NB4 (cell line): ENCODE data around the gene TOX3.

ENCODE experiments used
- DNase-seq: peaks from one replicate; pipeline ENCODE4 v3.0.0; 2010; ENCODE audit warnings: low read depth
- H3K4me3 ChIP-seq: one replicate; pipeline ENCODE4 v1.5.1; 2011; ENCODE audit warnings: mild to moderate bottlenecking, low read depth, low read length, moderate library complexity
- MYC ChIP-seq: IDR thresholded peaks from 2 replicates; pipeline ENCODE4 v1.6.1; 2011; ENCODE audit warnings: low read depth, low read length
- POLR2A ChIP-seq: IDR thresholded peaks from 2 replicates; pipeline ENCODE4 v1.6.1; 2011; ENCODE audit warnings: mild to moderate bottlenecking; ENCODE audit not compliant: insufficient read length; ENCODE audit errors: extremely low read depth
- TF ChIP-seq, protein P1 (sequence below): IDR thresholded peaks from 2 replicates; pipeline ENCODE4 v1.6.1; 2011; ENCODE audit warnings: low read depth, low read length
- TF ChIP-seq, protein P2 (sequence below): IDR thresholded peaks from one replicate; pipeline ENCODE4 v1.5.1; 2012; ENCODE audit warnings: low read depth, low read length

TOX3 gene

DNA sequence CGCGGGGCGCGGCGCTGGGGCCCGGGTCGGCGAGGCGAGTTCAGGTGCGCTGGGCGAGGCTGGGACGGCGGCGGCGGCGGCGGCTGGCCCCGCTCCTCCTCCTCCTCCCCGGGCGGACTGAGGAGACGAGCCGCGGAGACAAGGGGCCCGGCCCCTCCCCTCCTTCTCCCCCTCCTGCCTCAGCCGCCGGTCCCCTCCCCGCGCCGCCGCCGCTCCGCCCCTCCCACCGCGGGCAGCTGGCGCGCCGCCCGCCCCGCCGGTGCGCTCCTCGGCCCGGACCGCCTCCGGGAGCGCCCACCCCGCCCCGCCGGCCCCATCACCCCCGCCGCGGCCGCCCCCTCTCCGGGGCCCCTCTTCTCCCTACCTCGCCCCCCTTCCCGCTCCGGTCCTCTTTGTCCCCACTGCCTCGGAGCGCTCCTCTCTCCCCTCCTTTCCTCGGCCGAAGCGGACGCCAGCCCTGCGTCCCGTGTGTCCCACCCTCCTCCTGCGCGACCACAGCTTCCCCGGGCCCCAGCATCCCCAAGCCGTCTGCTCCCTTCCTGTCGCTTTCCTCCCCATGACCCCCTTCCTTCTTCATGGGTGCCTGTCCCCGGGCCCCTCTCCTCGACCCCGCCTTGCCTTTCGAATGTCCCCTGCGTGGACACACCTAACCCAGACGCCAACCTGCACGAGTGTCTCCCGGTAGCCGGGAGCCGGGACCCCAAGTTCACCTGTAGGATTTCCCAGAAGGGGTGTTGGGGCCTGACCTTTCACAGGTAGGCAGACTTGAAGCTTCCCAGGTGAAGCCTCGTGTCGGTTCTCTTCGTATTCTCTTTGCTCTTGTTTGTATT is at the start of gene TOX3:
TOX3 (minus strand) TSS at position 140 of the 830 bp plus-strand sequence. CDS start 420 bp downstream, outside the sequence.
- no peak within 1 kb of the TSS for H3K4me3 ChIP-seq
- TF ChIP-seq POLR2A, result no peak
- no peak for TF ChIP-seq MYC
- TF ChIP-seq, protein P1, sequence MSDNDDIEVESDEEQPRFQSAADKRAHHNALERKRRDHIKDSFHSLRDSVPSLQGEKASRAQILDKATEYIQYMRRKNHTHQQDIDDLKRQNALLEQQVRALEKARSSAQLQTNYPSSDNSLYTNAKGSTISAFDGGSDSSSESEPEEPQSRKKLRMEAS, result no peak
- TF ChIP-seq, protein P2, sequence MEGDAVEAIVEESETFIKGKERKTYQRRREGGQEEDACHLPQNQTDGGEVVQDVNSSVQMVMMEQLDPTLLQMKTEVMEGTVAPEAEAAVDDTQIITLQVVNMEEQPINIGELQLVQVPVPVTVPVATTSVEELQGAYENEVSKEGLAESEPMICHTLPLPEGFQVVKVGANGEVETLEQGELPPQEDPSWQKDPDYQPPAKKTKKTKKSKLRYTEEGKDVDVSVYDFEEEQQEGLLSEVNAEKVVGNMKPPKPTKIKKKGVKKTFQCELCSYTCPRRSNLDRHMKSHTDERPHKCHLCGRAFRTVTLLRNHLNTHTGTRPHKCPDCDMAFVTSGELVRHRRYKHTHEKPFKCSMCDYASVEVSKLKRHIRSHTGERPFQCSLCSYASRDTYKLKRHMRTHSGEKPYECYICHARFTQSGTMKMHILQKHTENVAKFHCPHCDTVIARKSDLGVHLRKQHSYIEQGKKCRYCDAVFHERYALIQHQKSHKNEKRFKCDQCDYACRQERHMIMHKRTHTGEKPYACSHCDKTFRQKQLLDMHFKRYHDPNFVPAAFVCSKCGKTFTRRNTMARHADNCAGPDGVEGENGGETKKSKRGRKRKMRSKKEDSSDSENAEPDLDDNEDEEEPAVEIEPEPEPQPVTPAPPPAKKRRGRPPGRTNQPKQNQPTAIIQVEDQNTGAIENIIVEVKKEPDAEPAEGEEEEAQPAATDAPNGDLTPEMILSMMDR, result no peak
- DNase-seq, result no peak

DNA sequence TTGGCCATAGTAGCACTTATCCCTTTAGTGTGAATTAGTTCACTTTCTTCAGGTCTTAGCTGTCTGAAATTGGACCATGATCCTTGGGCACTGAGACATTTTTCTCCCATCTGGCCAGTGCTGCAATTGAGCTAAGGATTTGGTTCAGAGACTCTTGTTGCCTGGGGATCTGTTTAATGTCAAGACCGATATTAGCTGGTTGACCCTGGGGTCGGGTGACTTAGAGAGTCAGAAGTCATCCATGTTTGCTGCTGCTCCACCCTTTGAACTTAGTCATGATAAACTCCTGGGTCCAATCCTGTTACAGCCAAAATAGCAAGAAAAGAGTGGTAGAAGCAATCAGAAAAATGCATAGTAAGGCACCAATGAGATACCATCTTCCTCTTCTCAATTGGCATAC is 45.8 kb upstream of the TOX3 start:
- H3K4me3 ChIP-seq, result no peak overlapping the region
- TF ChIP-seq, protein P1, result no peak
- TF ChIP-seq POLR2A (no peak), MYC (no peak)
- TF ChIP-seq, protein P2, result no peak
- DNase-seq, result no peak

DNA sequence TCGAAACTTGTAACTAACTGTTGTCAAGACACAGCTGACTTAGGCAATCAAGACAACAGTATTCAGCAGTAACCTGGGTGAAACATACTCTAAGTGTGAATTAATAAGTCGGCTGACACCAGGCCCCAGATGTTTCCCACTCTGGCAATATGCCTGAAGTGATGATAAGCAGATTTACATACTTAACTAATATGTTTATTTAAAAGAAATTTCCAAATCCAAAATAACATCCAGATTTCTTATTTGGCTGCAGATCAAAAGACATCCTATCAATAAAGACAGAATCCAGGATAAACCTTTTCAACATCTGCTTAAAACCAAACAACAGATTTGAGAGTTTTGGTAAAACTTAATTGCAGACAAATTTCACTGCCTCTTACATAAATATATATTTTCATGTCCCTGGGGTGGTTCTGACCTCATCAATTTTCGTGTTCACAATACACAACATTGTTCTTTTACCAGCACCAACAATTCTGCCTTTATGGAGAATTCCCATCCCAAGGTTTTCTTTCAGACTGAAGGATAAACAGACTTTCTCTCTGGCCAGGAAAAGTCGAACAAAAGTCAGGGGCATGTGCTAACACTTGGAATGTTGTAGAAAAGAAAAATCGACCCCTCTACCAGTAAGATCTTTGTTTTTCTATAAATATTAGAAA is 45.1 kb upstream of the TOX3 start:
- DNase-seq, result no peak
- H3K4me3 ChIP-seq, result no peak overlapping the region
- TF ChIP-seq POLR2A, result no peak
- TF ChIP-seq, protein P1, result no peak
- TF ChIP-seq MYC, result no peak
- TF ChIP-seq, protein P2, result no peak

DNA sequence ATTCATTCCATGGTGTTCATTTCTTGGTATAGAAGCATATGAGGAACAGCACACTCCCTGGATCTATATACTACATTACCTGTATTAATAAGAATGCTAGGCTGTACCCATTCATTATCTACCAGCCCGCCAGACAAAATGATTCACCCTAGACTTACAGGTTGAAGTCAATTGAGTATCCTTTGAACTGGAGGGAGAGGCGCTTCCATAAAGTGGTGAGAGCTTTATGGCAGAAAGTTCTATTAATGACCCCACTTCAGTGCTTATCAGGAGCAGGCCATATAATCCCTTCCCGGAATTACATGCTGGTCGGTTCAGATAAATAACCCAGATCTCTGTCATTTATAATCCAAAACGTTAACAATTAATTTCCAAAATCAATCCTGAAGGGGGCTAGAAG is 44.5 kb upstream of the TOX3 start:
- TF ChIP-seq, protein P1, result no peak
- no peak for TF ChIP-seq MYC
- TF ChIP-seq, protein P2, result no peak
- TF ChIP-seq POLR2A, result no peak

DNA sequence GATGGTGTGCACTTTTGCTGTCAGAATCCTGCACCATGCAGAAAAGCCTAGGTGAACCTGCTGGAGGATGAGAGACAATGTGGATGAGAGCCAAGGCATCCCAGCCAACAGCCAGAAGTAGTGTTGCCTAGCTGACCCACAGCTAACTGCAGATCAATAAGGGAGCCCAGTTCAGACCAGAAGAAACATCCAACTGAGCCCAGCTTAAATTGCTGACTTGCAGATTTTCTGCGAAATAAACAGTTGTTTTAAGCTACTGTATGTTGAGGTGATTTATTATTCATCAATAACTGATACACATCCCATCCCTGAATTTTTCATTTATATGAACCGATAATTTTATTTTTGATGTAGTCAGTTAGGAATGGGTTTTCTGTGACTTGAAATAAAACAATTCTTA is 39.2 kb upstream of the TOX3 start:
- H3K4me3 ChIP-seq, result no peak overlapping the region
- no peak for DNase-seq
- TF ChIP-seq MYC (no peak), POLR2A (no peak)
- TF ChIP-seq, protein P1, result no peak
- TF ChIP-seq, protein P2, result no peak

More for the DNA sequence above, 44.5 kb upstream of the TOX3 start:
- DNase-seq, result no peak
- H3K4me3 ChIP-seq, result no peak overlapping the region
